Upper lobe of right lung (tissue), 1 donor: Measurements from ENCODE around the gene KRT35. TPM values are rescaled to one million over a fixed set of nuclear protein-coding genes. Genes with fewer than 3 reads are reported as not detected.

ENCODE experiments used
- ATAC-seq: fragments of 200-7000 bp; cut with Tn5 transposase; one replicate; pipeline ENCODE4 v1.9.1; 2020; ENCODE audit warnings: mild to moderate bottlenecking, moderate library complexity
- DNase-seq: peaks from one replicate; pipeline ENCODE4 v3.0.0-alpha.2; 2020
- H3K27ac ChIP-seq: fragments of 200-600 bp; one replicate; pipeline ENCODE4 v1.8.0; 2022
- H3K27me3 ChIP-seq: fragments of 200-600 bp; one replicate; pipeline ENCODE4 v1.8.0; 2022; ENCODE audit warnings: mild to moderate bottlenecking
- H3K36me3 ChIP-seq: fragments of 200-600 bp; one replicate; pipeline ENCODE4 v1.8.0; 2022
- H3K4me1 ChIP-seq: fragments of 200-600 bp; one replicate; pipeline ENCODE4 v1.8.0; 2022
- H3K4me3 ChIP-seq: fragments of 200-600 bp; one replicate; pipeline ENCODE4 v1.8.0; 2022; ENCODE audit warnings: mild to moderate bottlenecking
- H3K9me3 ChIP-seq: fragments of 200-600 bp; one replicate; pipeline ENCODE4 v1.8.0; 2022
- intact Hi-C: fragments of 100-400 bp; cut with DNase I; formaldehyde crosslinking; loops from one replicate; pipeline ENCODE4 v1.11.0; 2022
- total RNA-seq: library from RNA; stranded (reverse); fragmentation: NEBNext Ultra II Directional; extraction: Animal tissue kit (Norgen Biotek cat#: 25700); gene quantifications from one replicate; pipeline ENCODE4 v1.2.1, GENCODE V29; 2021
- TF ChIP-seq, protein P1 (sequence below): fragments of 200-600 bp; IDR thresholded peaks from one replicate; pipeline ENCODE4 v1.8.0; 2022; ENCODE audit warnings: antibody characterized with exemption
- donor health status: DM: no; HTN: yes; CAD: no; lungs with severe emphysema.

KRT35 gene
- total RNA-seq, 1 donor from 2014 or later, result not detected

DNA sequence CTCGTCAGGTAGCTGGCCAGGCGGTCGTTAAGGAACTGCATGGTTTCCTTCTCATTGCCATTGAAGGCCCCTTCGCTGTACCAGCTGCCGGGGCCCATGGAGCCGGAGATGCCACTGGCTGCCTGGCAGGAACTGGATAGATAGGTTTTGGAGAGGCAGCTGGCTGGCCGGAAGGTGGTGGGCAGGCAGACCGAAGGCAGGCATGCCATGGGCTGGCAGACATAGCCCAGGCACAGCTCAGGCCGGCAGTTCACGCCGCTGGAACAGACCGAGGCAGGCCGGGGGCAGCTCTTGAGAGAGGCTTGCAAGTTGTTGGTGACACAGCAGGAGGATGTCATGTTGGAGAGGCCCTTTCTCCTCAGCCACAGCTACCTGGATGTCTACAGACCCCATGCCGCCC, 14.0 kb downstream of the KRT35 start, which contains the start of gene KRT32:
KRT32 (minus strand) TSS at position 399 of the 400 bp plus-strand sequence; CDS start at position 338, 61 bp downstream.
- DNase-seq, result no peak
- intact Hi-C loops, result no loop called here
- H3K4me3 ChIP-seq, result no peak within 1 kb of the TSS
- no peak within 1 kb of the TSS for H3K27ac ChIP-seq
- TF ChIP-seq, protein P1, sequence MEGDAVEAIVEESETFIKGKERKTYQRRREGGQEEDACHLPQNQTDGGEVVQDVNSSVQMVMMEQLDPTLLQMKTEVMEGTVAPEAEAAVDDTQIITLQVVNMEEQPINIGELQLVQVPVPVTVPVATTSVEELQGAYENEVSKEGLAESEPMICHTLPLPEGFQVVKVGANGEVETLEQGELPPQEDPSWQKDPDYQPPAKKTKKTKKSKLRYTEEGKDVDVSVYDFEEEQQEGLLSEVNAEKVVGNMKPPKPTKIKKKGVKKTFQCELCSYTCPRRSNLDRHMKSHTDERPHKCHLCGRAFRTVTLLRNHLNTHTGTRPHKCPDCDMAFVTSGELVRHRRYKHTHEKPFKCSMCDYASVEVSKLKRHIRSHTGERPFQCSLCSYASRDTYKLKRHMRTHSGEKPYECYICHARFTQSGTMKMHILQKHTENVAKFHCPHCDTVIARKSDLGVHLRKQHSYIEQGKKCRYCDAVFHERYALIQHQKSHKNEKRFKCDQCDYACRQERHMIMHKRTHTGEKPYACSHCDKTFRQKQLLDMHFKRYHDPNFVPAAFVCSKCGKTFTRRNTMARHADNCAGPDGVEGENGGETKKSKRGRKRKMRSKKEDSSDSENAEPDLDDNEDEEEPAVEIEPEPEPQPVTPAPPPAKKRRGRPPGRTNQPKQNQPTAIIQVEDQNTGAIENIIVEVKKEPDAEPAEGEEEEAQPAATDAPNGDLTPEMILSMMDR, result no peak
- H3K4me1 ChIP-seq, result no peaks in the 10 kb centered on the region
- ATAC-seq, result no peak
- no peaks in the 10 kb centered on the region for H3K36me3 ChIP-seq
- no peaks in the 10 kb centered on the region for H3K27me3 ChIP-seq
- no peaks in the 10 kb centered on the region for H3K9me3 ChIP-seq

DNA sequence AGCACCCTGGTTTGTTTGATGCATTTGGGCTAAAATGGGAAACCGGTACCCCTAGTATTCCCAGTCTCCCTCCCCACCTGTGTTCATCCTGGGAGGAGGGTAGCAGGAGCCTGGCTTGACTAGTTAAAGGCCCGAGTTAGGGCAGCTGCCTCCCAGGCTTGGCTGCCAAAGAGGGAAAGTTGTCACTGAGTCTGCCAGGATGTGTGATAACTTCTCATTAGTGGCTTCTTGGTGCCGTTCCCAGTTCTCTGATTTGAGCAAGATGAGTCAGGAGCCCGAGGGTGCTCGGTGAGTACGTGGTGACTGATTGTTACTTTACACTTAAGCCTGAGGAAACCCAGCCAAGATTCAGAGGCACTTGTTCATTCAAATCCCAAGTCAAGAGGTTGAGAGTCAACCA, 16.3 kb downstream of the KRT35 start:
- no peak overlapping the region for H3K4me3 ChIP-seq
- no peaks in the 10 kb centered on the region for H3K4me1 ChIP-seq
- H3K9me3 ChIP-seq, result no peaks in the 10 kb centered on the region
- TF ChIP-seq, protein P1, result no peak
- no peak for DNase-seq
- intact Hi-C loops, result no loop called here
- no peaks in the 10 kb centered on the region for H3K27me3 ChIP-seq
- no peaks in the 10 kb centered on the region for H3K36me3 ChIP-seq
- peak; percentile 90 for ATAC-seq
- no peak overlapping the region for H3K27ac ChIP-seq

GRCh38 chr17:41464173-41464572, 16.8 kb downstream of the KRT35 start:
- no peaks in the 10 kb centered on the region for H3K36me3 ChIP-seq

DNA sequence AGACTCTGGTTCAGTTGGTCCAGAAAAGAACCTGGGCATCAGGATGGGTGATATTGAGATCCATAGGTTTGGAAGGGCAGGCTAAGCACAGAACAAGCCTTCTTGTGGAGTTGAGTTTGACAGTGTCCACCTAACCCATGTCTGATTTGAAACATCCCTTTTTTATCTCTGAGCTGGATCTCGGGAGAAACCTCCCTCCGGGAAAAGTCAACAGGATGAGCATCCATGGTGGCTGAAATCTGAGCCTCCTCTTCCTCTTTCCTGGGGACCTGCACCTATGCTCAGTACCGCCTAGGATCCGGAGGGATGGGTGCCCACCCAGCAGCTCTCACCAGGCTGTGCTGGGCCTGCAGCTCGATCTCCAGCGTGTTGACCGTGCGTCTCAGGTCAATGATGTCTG, 17.2 kb downstream of the KRT35 start:
- no peak for DNase-seq
- Histone ChIP-seq H3K27ac (no peak overlapping the region), H3K9me3 (no peaks in the 10 kb centered on the region), H3K4me3 (no peak overlapping the region), H3K27me3 (no peaks in the 10 kb centered on the region), H3K4me1 (no peaks in the 10 kb centered on the region), H3K36me3 (no peaks in the 10 kb centered on the region)
- intact Hi-C loops, result no loop called here
- TF ChIP-seq, protein P1, result no peak
- ATAC-seq, result no peak

More at GRCh38 chr17:41464173-41464572, 16.8 kb downstream of the KRT35 start:
- intact Hi-C loops, result no loop called here
- TF ChIP-seq, protein P1, result no peak
- DNase-seq (no peak), ATAC-seq (no peak)
- no peaks in the 10 kb centered on the region for H3K27me3 ChIP-seq
- H3K9me3 ChIP-seq, result no peaks in the 10 kb centered on the region
- H3K4me3 ChIP-seq, result no peak overlapping the region
- H3K27ac ChIP-seq, result no peak overlapping the region
- H3K4me1 ChIP-seq, result no peaks in the 10 kb centered on the region

GRCh38 chr17:41462705-41463104, 18.2 kb downstream of the KRT35 start:
- Histone ChIP-seq H3K9me3 (no peaks in the 10 kb centered on the region), H3K4me3 (no peak overlapping the region), H3K4me1 (no peaks in the 10 kb centered on the region), H3K27ac (no peak overlapping the region), H3K36me3 (no peaks in the 10 kb centered on the region), H3K27me3 (no peaks in the 10 kb centered on the region)
- intact Hi-C loops, result no loop called here
- TF ChIP-seq, protein P1, result no peak
- DNase-seq (no peak), ATAC-seq (no peak)

- no peak for DNase-seq
- Histone ChIP-seq H3K9me3 (no peaks in the 10 kb centered on the region), H3K27ac (no peak overlapping the region), H3K4me1 (no peaks in the 10 kb centered on the region), H3K36me3 (no peaks in the 10 kb centered on the region), H3K27me3 (no peaks in the 10 kb centered on the region), H3K4me3 (no peak overlapping the region)
- intact Hi-C loops, result no loop called here
- ATAC-seq, result no peak
- TF ChIP-seq, protein P1, result no peak
Observed at GRCh38 chr17:41457676-41458075, 23.3 kb downstream of the KRT35 start.
